ENCODE results near the gene WWP2. TPM values are rescaled to one million over a fixed set of nuclear protein-coding genes. Genes with fewer than 3 reads are reported as not detected.

Gene WWP2
- total RNA-seq, 1 donor from 2014 or later: 38.8 TPM

DNA sequence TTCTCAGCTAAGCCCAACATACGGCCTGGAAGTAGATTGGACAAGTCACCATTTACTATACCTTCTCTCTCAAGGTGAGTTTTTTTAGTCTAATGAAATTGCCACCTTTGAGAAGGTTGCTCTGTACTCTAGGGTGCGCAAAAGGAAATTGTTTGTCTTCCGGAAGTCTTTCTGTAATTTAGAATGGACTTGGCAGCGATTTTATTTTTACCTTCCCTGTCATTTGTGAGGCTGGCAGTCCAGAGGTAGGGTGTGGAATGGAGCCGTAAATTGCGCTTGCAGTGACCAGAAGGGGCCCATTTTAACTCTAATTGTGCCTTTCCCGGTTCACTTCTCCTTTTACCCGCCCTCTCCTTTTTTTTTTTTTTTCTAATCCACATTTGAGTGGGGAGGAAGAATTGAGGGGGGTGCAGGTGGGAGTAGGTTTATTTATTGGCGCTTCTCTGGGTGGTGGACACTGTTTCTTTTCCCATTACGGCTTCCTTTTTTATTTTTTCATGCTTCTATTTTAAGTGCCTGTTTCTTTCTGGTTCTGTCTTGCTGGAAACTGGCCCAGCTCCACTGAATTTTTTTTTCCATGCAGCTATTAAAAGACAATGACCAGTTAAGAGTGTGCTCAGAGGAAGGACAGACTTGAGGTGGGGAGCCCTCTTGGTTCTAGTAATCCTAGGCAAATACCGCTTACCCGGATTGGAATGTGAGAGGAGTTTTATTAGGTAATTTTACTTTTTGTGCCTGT, 99.3 kb downstream of the WWP2 start:
- no peak for TF ChIP-seq CTCF (conservative IDR thresholded peaks at IDR 0.05)
- DNase-seq (ENCODE audit: extremely low spot score, unreplicated experiment): no peak
- Mint-ChIP-seq H3K4me3 (no peak overlapping the region), H3K27me3 (no peaks in the 10 kb centered on the region), H3K36me3 (peaks cover 10% of the 10 kb centered on the region), H3K27ac (no peak overlapping the region), H3K9me3 (no peaks in the 10 kb centered on the region), H3K4me1 (ENCODE audit: unreplicated experiment) (peaks cover 27% of the 10 kb centered on the region)

GRCh38 chr16:69863401-69864281, 101.5 kb downstream of the WWP2 start:
- H3K4me1 Mint-ChIP-seq (ENCODE audit: unreplicated experiment): peaks cover 23% of the 10 kb centered on the region

DNA sequence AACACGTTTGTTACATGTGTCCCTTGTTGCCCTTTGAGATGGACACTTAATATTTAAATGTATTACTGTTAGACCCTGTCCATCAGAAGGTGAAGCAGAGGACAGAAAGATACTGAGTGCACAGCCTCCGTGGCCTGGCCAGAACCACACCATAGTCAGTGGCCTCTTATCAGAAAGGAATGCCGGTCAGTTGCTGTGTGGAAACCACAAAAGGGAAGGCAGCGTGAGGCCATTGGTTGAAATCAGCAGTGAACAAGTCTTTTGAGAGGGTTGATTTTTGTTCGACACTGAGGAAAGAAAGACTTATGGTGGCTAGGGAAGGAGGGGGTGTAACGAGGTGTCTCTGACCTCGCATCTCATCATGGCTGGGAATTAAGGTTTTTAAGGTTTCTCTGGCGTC, 103.6 kb downstream of the WWP2 start:
- peaks cover 8% of the 10 kb centered on the region for H3K36me3 Mint-ChIP-seq
- no peak for TF ChIP-seq CTCF (conservative IDR thresholded peaks at IDR 0.05)
- H3K27me3 Mint-ChIP-seq: no peaks in the 10 kb centered on the region
- no peaks in the 10 kb centered on the region for H3K9me3 Mint-ChIP-seq
- peaks cover 10% of the 10 kb centered on the region for H3K4me1 Mint-ChIP-seq (ENCODE audit: unreplicated experiment)
- H3K4me3 Mint-ChIP-seq: no peak overlapping the region
- no peak for DNase-seq (ENCODE audit: extremely low spot score, unreplicated experiment)
- H3K27ac Mint-ChIP-seq: no peak overlapping the region

More at GRCh38 chr16:69863401-69864281, 101.5 kb downstream of the WWP2 start:
- no peak for TF ChIP-seq CTCF (conservative IDR thresholded peaks at IDR 0.05)
- no peaks in the 10 kb centered on the region for H3K9me3 Mint-ChIP-seq
- H3K27me3 Mint-ChIP-seq: no peaks in the 10 kb centered on the region
- no peak overlapping the region for H3K27ac Mint-ChIP-seq
- peaks cover 8% of the 10 kb centered on the region for H3K36me3 Mint-ChIP-seq
- H3K4me3 Mint-ChIP-seq: no peak overlapping the region
- no peak for DNase-seq (ENCODE audit: extremely low spot score, unreplicated experiment)

GRCh38 chr16:69867784-69868560, 105.8 kb downstream of the WWP2 start:
- no peak for DNase-seq (ENCODE audit: extremely low spot score, unreplicated experiment)
- TF ChIP-seq CTCF (conservative IDR thresholded peaks at IDR 0.05): no peak
- Mint-ChIP-seq H3K9me3 (no peaks in the 10 kb centered on the region), H3K36me3 (peaks cover 17% of the 10 kb centered on the region), H3K27me3 (no peaks in the 10 kb centered on the region), H3K4me3 (no peak overlapping the region), H3K27ac (no peak overlapping the region), H3K4me1 (ENCODE audit: unreplicated experiment) (no peaks in the 10 kb centered on the region)

- no peak for DNase-seq (ENCODE audit: extremely low spot score, unreplicated experiment)
- no peaks in the 10 kb centered on the region for H3K9me3 Mint-ChIP-seq
- H3K27me3 Mint-ChIP-seq: no peaks in the 10 kb centered on the region
- H3K36me3 Mint-ChIP-seq: peaks cover 23% of the 10 kb centered on the region
- H3K4me1 Mint-ChIP-seq (ENCODE audit: unreplicated experiment): no peaks in the 10 kb centered on the region
- no peak overlapping the region for H3K4me3 Mint-ChIP-seq
- TF ChIP-seq CTCF (conservative IDR thresholded peaks at IDR 0.05): no peak
- no peak overlapping the region for H3K27ac Mint-ChIP-seq
These were observed 108.6 kb downstream of the WWP2 start for GRCh38 chr16:69870761-69871160.
